PC-3 (cell line): ENCODE results near the gene TRIM65. TPM values are rescaled to one million over a fixed set of nuclear protein-coding genes. Genes with fewer than 3 reads are reported as not detected.

Source experiments
- ATAC-seq: fragments of 200-7000 bp; cut with Tn5 transposase; 2 replicates; pipeline ENCODE4 v1.9.1; 2020; ENCODE audit warnings: mild to moderate bottlenecking, moderate library complexity
- BruUV-seq: library from RNA; stranded (reverse); fragments of 400-500 nt; replicated peaks from 2 replicates; lab custom pipeline; 2021; lab: Mats Ljungman, UMichigan
- CTCF ChIA-PET: fragments of 300-600 bp; sonication (Branson Sonifier 250); formaldehyde crosslinking; loops from one replicate; lab custom pipeline; 2022; ENCODE audit warnings: antibody characterized with exemption; lab: Charles Lee
- POLR2A ChIA-PET: fragments of 300-600 bp; sonication (Branson Sonifier 250); formaldehyde crosslinking; loops from one replicate; lab custom pipeline; 2022; ENCODE audit warnings: antibody characterized with exemption; ENCODE audit not compliant: unreplicated experiment; lab: Charles Lee
- DNase-seq: peaks from one replicate; pipeline ENCODE4 v3.0.0-alpha.2; 2015
- H2AFZ ChIP-seq: fragments of 300-600 bp; sonication (generic); 2 replicates; pipeline ENCODE4 v1.6.0; 2016; ENCODE audit warnings: antibody characterized with exemption, low read length
- H3F3A ChIP-seq: fragments of 300-600 bp; sonication (generic); one replicate; pipeline ENCODE4 v1.6.0; 2017; ENCODE audit warnings: antibody characterized with exemption, low read length, control low read depth, mild to moderate bottlenecking; ENCODE audit not compliant: unreplicated experiment
- H3K27ac ChIP-seq: fragments of 300-600 bp; sonication (generic); 2 replicates; pipeline ENCODE4 v1.5.1; 2016; ENCODE audit warnings: mild to moderate bottlenecking, low read length
- H3K27me3 ChIP-seq: fragments of 300-600 bp; sonication (generic); 2 replicates; pipeline ENCODE4 v1.6.1; 2016; ENCODE audit warnings: low read length, mixed read lengths
- H3K36me3 ChIP-seq: fragments of 300-600 bp; sonication (generic); 2 replicates; pipeline ENCODE4 v1.6.1; 2016; ENCODE audit warnings: low read depth, mixed run types, low read length, mixed read lengths
- H3K4me1 ChIP-seq: fragments of 300-600 bp; sonication (generic); 2 replicates; pipeline ENCODE4 v1.5.1; 2016; ENCODE audit warnings: low read length; ENCODE audit not compliant: insufficient read depth
- H3K4me2 ChIP-seq: fragments of 300-600 bp; sonication (generic); 2 replicates; pipeline ENCODE4 v1.6.0; 2016; ENCODE audit warnings: low read length
- H3K4me3 ChIP-seq: fragments of 300-600 bp; sonication (generic); 2 replicates; pipeline ENCODE4 v1.5.1; 2016; ENCODE audit warnings: mild to moderate bottlenecking, low read length, mixed read lengths
- H3K79me2 ChIP-seq: fragments of 300-600 bp; sonication (generic); 2 replicates; pipeline ENCODE4 v1.6.1; 2017; ENCODE audit warnings: low read length, mixed read lengths
- H3K9ac ChIP-seq: fragments of 300-600 bp; sonication (generic); 2 replicates; pipeline ENCODE4 v1.6.0; 2016; ENCODE audit warnings: mild to moderate bottlenecking, low read length
- H3K9me2 ChIP-seq: fragments of 300-600 bp; sonication (generic); replicated peaks from 2 replicates; pipeline ENCODE4 v1.6.1; 2016; ENCODE audit warnings: mixed run types, low read length, mixed read lengths
- H3K9me3 ChIP-seq: fragments of 300-600 bp; sonication (generic); 2 replicates; pipeline ENCODE4 v1.6.1; 2016; ENCODE audit warnings: low read length, mixed read lengths
- H4K20me1 ChIP-seq: fragments of 300-600 bp; sonication (generic); 2 replicates; pipeline ENCODE4 v1.6.1; 2016; ENCODE audit warnings: low read length, mixed read lengths
- CTCF ChIP-seq: fragments of 300-600 bp; sonication (generic); conservative IDR thresholded peaks from 2 replicates; pipeline ENCODE4 v1.5.1; 2017; ENCODE audit warnings: antibody characterized with exemption, low read depth, mild to moderate bottlenecking, low read length
- EZH2 ChIP-seq: fragments of 300-600 bp; sonication (generic); IDR thresholded peaks from one replicate; pipeline ENCODE4 v1.6.1; 2017; ENCODE audit warnings: antibody characterized with exemption, mild to moderate bottlenecking, low read length; ENCODE audit not compliant: unreplicated experiment
- EZH2phosphoT487 ChIP-seq: fragments of 300-600 bp; sonication (generic); IDR thresholded peaks from 2 replicates; pipeline ENCODE4 v1.6.1; 2018; ENCODE audit warnings: mild to moderate bottlenecking, antibody characterized with exemption, low read length, borderline replicate concordance
- intact Hi-C: fragments of 100-400 bp; cut with micrococcal nuclease; formaldehyde crosslinking; loops from 2 replicates; pipeline ENCODE4 v1.9.0; 2023
- total RNA-seq: library from RNA; depleted of rRNA; stranded (reverse); fragments of >200 nt; gene quantifications from 2 replicates; pipeline ENCODE4 v1.2.3, GENCODE V29; 2014

TRIM65 gene
- total RNA-seq, 1 experiment from 2014 or later = 32.3 TPM

- Histone ChIP-seq H3K4me2 (no peak overlapping the region), H3F3A (peaks cover 9% of the 10 kb centered on the region), H3K4me1 (peaks cover 24% of the 10 kb centered on the region), H3K36me3 (peaks cover 32% of the 10 kb centered on the region), H3K27me3 (no peaks in the 10 kb centered on the region), H3K9me3 (no peaks in the 10 kb centered on the region), H4K20me1 (no peaks in the 10 kb centered on the region), H3K9ac (no peak overlapping the region), H3K27ac (no peak overlapping the region), H3K4me3 (no peak overlapping the region), H3K79me2 (peaks cover 41% of the 10 kb centered on the region), H3K9me2 (no peaks in the 10 kb centered on the region), H2AFZ (no peak overlapping the region)
- intact Hi-C loops = loop anchor here (5.0 to 10.0 kb wide), 2 partner anchors 118 to 375 kb away; partner anchors contain the start of gene UNK
- POLR2A ChIA-PET = no interaction called here
- CTCF ChIA-PET = no interaction called here
- BruUV-seq = no TSS peak
- ATAC-seq (no peak), DNase-seq (no peak)
- TF ChIP-seq EZH2 (no peak), EZH2phosphoT487 (no peak), CTCF (no peak)
These were observed 3.2 kb upstream of the TRIM65 start for GRCh38 chr17:75899767-75900468.

GRCh38 chr17:75899353-75899752, 2.6 kb upstream of the TRIM65 start:
- Histone ChIP-seq H3K36me3 (peaks cover 32% of the 10 kb centered on the region), H3F3A (peaks cover 9% of the 10 kb centered on the region), H3K9ac (no peak overlapping the region), H3K4me1 (peaks cover 24% of the 10 kb centered on the region), H3K27me3 (no peaks in the 10 kb centered on the region), H3K27ac (no peak overlapping the region), H2AFZ (no peak overlapping the region), H3K79me2 (peaks cover 44% of the 10 kb centered on the region), H4K20me1 (no peaks in the 10 kb centered on the region), H3K4me2 (no peak overlapping the region), H3K4me3 (no peak overlapping the region), H3K9me2 (no peaks in the 10 kb centered on the region), H3K9me3 (no peaks in the 10 kb centered on the region)
- TF ChIP-seq CTCF = no peak
- TF ChIP-seq EZH2 = no peak
- no peak for TF ChIP-seq EZH2phosphoT487
- ChIA-PET POLR2A (interaction anchor here (0.5 kb wide), 1 partner anchor 1265 kb away, joined by 4 read pairs; no protein-coding TSS in a partner anchor), CTCF (no interaction called here)
- BruUV-seq = no TSS peak
- no peak for ATAC-seq
- intact Hi-C loops = loop anchor here (5.0 kb wide), 1 partner anchor 117 kb away; the partner anchor contains the start of gene UNK
- no peak for DNase-seq

- Histone ChIP-seq H3K27ac (no peak overlapping the region), H3K4me1 (peaks cover 23% of the 10 kb centered on the region), H3K4me3 (no peak overlapping the region), H3K9ac (no peak overlapping the region), H3K4me2 (no peak overlapping the region), H2AFZ (no peak overlapping the region), H3K9me3 (no peaks in the 10 kb centered on the region), H3K79me2 (peaks cover 44% of the 10 kb centered on the region), H3K36me3 (peaks cover 32% of the 10 kb centered on the region), H3F3A (peaks cover 9% of the 10 kb centered on the region), H3K27me3 (no peaks in the 10 kb centered on the region), H4K20me1 (no peaks in the 10 kb centered on the region), H3K9me2 (no peaks in the 10 kb centered on the region)
- ATAC-seq = no peak
- ChIA-PET POLR2A (no interaction called here), CTCF (no interaction called here)
- BruUV-seq = no TSS peak
- intact Hi-C loops = loop anchor here (5.0 kb wide), 1 partner anchor 116 kb away; the partner anchor contains the start of gene UNK
- TF ChIP-seq EZH2 (no peak), CTCF (no peak), EZH2phosphoT487 (no peak)
- no peak for DNase-seq
These were observed 2.0 kb upstream of the TRIM65 start for GRCh38 chr17:75898791-75899190.
